CD4-positive, alpha-beta T cell treated with Interleukin-4 for 4 hours (primary cell): ENCODE data around the gene LGI1.

Experiments
- DNase-seq: peaks from one replicate; pipeline ENCODE4 v3.0.0-alpha.2; 2020

Gene LGI1

GRCh38 chr10:93755443-93756116 lies 2.2 kb upstream of the LGI1 start:
- no peak for DNase-seq

GRCh38 chr10:93756118-93756517 lies 1.6 kb upstream of the LGI1 start:
- no peak for DNase-seq

GRCh38 chr10:93757136-93757535 lies 600 bp upstream of the LGI1 start:
- DNase-seq, result no peak

- DNase-seq, result no peak
Observed at GRCh38 chr10:93758508-93758885, 761 bp downstream of the LGI1 start.

- DNase-seq, result no peak
Observed at GRCh38 chr10:93758891-93759410, 1.2 kb downstream of the LGI1 start.

- no peak for DNase-seq
Observed at GRCh38 chr10:93760490-93760889, 2.8 kb downstream of the LGI1 start.

- no peak for DNase-seq
Observed at GRCh38 chr10:93762979-93763391, 5.2 kb downstream of the LGI1 start.

- no peak for DNase-seq
Observed at GRCh38 chr10:93766918-93767317, 9.2 kb downstream of the LGI1 start.

- DNase-seq, result no peak
Observed at GRCh38 chr10:93767724-93768399, 10.1 kb downstream of the LGI1 start.

- DNase-seq, result no peak
Observed at GRCh38 chr10:93768892-93769291, 11.2 kb downstream of the LGI1 start.

- DNase-seq, result no peak
Observed at GRCh38 chr10:93771354-93771753, 13.6 kb downstream of the LGI1 start.

- DNase-seq, result no peak
Observed at GRCh38 chr10:93773120-93773519, 15.4 kb downstream of the LGI1 start.

- no peak for DNase-seq
Observed at GRCh38 chr10:93773705-93774104, 16.0 kb downstream of the LGI1 start.

- no peak for DNase-seq
Observed at GRCh38 chr10:93775356-93775755, 17.6 kb downstream of the LGI1 start.

- no peak for DNase-seq
Observed at GRCh38 chr10:93777092-93777491, 19.4 kb downstream of the LGI1 start.

- no peak for DNase-seq
Observed at GRCh38 chr10:93784059-93784458, 26.3 kb downstream of the LGI1 start.

- no peak for DNase-seq
Observed at GRCh38 chr10:93788413-93789208, 30.9 kb downstream of the LGI1 start.

GRCh38 chr10:93790439-93790838 lies 32.7 kb downstream of the LGI1 start:
- no peak for DNase-seq

GRCh38 chr10:93796167-93796566 lies 38.4 kb downstream of the LGI1 start:
- DNase-seq, result no peak

- DNase-seq, result no peak
Observed at GRCh38 chr10:93797825-93798224, 40.1 kb downstream of the LGI1 start.

- no peak for DNase-seq
Observed at GRCh38 chr10:93799155-93799708, 41.5 kb downstream of the LGI1 start.

GRCh38 chr10:93804200-93804599 lies 46.5 kb downstream of the LGI1 start:
- no peak for DNase-seq

GRCh38 chr10:93806903-93807302 lies 49.2 kb downstream of the LGI1 start:
- DNase-seq, result no peak
